Bone marrow (tissue), 2 donors: Measurements from ENCODE around the gene AJAP1.

Source experiments
- DNase-seq, 2 donors: peaks; one replicate each; lab custom pipeline; 2025; lab: John Stamatoyannopoulos, UW

Gene AJAP1

DNA sequence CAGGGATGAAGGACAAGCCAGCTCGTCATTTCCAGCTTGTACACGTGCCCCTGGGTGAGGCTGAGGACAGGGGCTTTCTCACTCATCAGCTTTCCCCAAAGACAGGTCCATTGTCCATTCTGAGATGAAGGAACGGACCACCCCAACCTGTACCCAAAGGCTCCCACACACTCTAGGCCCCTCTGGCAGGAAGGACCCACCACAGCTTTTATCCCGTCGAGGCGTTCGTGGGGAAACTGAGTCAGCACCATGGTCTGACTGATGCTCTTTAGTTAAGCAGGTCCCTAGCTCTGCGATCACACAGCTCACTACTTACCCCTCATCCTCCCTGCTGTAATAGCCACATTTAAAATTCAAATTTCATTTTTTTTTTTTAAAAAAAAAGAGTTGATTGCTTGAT lies 117.3 kb downstream of the AJAP1 start:
- no peak for DNase-seq

DNA sequence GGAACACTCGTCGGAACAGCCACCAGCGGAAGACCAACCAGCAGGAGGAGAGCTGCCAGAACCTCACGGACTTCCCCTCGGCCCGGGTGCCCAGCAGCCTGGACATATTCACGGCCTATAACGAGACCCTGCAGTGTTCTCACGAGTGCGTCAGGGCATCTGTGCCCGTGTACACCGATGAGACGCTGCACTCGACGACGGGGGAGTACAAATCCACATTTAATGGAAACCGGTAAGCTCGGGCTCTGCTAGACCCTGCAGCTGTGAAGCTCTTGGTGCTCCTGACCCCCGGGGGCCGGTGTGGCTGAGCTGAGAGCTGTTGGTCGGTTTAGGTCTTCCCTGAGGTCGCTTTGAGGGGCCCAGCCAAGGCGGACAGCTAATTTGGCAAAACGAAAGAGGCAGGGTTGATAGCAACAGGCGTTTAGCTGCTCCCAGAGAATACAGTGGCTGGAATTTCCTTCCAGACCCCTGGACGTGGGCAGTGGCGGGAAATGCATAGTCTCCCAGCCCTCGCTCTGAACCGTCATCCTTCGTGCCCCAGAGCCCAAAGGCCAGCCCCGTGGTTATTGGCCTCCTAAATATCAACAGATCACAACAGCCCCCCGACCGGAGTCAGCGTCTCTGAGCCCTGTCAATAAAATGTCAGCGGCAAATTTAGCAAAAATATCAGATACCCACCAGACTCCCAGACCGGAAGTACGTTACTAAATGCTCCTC lies 118.0 kb downstream of the AJAP1 start:
- DNase-seq = no peak

DNA sequence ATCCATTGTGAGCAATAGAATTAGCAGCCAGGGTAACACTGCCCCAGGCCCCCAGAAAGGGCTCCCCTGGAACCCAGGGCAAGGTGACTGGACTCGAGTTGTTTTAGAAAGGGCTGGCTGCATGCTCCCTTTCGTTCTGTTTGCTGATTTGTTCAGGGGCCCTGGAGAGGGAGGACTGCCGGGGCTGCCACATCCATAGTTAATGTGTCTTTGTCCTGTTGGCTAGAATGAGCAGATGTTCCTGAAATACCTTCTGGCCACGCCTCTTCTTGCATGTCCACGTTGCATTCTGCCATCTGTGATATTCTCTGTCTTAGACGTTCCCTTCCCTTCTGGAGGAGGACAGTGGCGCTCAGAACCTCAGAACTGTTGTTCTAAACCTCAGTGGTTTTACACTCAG lies 118.8 kb downstream of the AJAP1 start:
- DNase-seq = no peak

DNA sequence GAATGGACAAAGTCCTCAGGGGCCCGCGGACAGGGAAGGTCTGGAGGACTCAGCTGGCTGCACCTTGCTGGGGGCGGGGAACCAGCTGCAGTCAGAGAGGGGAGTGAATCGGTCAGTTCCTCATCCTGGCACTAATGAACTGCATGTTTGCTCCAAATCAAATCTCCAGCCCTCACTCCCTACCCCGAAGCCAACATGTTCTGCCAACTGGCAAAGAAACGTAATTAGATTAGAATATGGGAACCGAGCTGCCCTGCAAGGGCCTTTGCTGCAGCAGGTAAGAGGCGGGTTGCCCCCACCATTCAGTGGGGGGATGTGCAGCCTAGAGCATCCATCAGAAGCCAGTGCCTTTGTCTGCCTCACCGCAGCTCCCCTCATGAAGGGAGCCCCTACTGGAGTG lies 121.1 kb downstream of the AJAP1 start:
- DNase-seq = no peak

DNA sequence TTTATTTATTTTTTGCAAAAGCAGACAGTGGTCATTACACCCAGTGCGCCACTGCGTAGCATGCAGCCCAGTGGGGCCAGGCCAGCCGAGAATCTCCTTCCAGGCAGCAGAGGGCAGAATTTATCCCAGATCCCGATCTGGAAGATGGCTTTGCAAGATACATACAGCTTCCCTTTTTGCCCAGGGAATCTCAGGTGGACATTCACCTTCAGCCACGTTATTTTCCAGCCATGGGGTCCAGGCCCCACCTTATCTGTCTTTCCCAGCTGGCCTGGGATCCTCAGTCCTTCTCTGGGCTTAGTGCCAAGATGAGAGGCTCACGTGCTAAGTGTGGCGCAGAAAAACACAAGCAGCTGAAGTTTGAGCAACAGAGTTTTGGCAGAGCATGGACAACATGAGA lies 123.6 kb downstream of the AJAP1 start:
- no peak for DNase-seq

DNA sequence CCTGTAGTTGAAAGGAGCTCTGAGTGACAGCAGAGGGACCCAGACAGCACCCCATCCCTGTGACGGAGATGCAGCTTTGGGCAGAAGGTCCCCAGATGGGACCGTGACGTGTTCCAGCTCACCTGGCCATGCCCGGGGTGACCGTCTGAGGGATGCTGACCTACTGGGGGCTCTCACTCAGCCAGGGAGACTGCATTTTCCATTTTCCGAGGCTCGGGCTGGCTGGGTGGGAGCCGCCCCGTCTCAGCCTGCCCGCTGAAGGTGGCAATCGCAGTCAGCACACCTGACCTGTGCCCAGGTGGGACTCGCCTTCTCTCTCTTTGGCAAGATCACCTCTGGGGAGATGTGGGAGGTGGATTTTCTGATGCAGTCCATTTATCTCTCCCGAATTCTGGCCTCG lies 127.2 kb downstream of the AJAP1 start:
- DNase-seq = no peak

DNA sequence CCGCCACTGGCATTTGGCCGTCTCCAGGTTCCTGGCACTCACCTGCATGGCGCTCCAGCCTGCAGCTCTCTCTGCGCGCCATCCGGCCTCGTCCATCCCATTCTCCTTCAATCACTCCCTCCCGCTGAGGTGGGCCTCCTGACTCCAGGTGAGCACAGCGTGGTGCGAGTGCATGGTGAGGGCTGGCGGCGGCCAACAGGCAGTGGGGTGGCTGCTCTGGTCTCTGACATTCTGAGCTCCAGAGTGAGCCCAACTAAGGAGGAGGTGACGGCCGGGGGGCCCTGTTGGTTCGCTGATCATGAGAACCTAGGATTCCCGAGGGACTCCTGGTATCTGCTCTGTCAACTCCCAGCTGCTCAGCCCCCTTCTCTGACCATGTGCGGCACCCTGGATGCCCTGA lies 130.4 kb downstream of the AJAP1 start:
- DNase-seq = no peak

DNA sequence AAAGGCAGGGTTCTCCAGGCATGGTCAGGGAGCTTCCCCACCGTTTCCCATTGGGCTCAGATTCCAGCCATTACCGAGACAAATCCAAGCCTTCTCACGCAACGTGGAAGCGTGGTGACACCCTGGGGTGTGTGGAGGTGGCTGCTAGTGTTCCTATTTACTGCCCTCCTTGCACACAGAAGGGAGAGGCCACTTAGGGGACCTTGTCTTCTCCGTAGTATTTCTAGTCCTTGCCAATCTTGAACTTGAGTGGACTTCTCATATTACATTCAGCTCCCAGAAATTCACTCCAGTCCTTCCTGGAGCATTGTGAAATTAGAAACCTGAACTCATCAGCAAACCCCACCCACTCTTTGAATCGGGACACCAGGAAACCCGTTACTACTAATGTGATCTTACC lies 131.6 kb downstream of the AJAP1 start:
- DNase-seq = no peak

DNA sequence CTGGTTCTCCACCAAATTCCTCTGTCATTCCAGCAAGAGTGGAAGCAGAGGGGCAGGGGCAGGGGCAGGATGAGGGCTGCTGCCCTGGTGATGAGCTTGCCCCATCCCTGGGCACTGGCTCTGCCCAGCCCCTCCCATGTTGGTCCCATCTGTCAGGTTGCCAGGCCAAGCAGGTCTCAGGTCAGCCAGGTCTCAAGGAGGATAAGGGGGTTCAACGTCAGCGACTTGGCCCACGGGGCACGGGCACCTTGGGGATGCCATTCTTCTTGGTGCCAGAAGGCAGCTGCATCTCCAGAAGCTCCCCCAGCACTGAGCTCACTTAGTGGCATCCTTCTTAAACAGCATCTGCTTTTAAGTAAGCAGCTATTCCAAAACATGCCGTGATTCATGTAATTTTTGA lies 133.1 kb downstream of the AJAP1 start:
- no peak for DNase-seq

DNA sequence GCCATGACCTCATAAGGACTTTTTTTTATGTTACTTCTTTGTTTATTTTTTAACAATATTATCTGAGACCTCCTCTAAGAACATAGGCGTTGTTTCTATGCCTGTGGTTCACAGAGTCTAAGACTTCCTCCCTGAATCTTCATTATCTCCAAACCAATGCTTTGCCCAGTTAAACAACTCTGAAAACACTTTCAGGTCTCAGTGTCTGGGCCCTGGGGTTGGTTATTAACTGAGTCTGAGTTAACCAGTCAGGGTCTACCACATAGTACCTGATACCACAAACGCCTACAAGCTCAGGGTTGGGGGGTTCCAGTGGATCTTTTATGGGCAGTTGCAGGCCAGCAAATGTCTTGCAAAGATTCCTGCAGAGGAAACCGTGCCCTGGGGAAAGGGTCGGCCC lies 138.2 kb downstream of the AJAP1 start:
- DNase-seq = no peak

DNA sequence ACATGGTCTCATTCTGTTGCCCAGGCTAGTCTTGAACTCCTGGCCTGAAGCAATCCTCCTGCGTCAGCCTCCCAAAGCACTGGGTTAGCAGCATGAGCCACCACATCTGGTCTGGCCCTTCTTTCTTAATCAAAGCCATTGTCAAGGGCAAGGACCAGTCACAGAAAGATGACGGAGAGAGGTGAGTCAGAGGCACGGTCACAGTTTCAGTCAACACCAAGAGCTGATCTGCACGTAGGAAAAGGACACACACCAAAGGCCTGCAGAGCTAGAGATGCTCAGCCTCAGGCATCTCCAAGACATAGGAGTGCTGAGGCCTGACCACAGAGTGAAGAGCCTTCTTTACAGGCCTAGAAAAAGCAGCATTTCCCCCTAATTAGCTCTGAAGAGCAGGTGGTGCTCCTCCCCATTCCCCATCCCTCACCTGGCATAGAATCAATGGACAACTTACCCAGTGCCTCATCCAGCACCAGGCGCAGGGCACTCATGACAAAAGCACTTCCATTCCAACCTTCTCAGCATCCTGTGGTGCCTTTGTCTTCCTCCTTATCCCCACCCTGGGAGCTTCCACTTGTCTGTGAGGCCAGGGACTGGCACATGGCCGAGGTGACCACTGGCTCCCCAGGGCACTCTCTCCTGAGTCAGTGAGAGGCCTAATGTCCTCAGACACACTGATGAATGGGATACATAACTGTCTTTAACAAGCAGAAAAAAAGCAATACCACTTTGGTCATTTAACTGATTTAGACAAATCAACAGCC lies 139.8 kb downstream of the AJAP1 start:
- DNase-seq = no peak

DNA sequence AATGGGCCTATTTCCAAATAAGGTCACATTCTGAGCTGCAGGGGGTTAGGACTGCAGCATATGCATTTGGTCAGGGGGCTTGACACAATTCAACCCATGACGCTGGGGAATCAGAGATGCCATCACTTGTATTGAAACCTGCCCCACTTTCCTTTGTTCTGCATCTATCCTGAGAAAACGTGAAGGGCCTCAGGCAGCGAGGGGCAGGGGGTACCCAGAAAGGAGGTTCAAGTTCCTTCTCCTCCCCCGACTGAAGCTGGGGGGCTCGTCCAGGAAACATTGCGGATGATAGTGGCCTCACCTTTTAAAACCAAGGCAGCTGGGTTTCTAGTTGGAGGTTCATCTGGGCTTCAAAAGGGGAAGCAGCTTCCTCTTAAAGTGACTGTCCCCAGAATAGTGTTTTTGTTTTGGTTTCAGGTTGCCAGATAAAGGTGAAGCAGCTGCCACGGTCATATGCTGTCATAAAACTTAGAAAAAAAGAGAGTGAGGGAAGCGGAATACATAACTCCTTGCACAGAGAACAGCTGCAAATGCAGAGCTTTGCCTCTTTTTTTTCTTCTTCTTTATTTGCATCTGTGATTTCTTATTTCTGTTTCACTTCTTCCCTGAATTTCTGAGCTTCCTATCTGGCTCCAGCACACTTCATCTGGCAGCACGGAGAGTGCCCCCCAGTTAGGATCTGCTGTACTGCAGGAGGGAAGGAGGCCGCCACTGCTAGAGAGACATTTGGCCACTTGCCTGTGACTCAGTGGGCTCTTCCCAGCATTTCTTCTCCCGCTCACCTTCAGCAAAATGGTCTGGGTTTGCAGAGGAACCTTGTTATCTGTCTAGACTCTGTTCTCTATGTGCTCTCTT lies 142.0 kb downstream of the AJAP1 start:
- no peak for DNase-seq

DNA sequence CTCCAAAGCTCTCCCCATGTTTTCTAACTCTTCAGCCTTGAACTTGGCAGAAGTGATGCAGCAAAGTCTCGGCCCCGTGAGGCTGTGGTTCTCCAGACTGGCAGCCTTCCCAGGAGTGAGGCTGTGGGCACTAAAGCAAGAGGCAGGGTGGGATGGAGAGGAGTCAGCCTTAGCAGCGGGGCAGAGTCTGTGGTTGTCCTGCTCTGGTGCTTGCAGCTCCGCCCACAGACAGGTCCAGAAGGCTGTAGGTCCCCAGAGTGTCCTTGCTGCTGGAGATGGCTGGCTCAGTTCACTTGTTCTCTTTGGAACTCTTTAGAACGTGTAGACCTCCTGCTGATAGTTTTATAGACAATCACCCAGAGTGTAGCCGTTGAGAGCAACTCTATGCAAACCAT lies 142.6 kb downstream of the AJAP1 start:
- no peak for DNase-seq

DNA sequence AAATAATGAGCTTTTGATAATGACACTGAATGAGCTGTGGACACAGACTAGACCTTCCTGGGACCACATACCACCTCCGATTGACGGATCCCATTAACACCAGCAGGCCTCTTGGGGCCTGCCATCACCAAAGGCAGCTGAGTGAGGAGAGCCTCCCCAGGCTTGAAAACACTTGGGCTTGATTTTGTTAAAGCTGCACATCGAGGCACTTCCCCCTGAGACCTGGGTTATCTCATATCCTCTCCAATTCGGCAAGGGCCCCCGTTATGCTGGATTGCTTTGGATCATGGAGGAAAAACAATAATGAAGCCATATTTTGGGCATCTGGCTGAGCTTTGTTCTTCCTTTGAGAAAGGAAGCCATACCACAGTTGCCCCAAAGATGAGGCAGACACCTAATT lies 143.0 kb downstream of the AJAP1 start:
- no peak for DNase-seq

DNA sequence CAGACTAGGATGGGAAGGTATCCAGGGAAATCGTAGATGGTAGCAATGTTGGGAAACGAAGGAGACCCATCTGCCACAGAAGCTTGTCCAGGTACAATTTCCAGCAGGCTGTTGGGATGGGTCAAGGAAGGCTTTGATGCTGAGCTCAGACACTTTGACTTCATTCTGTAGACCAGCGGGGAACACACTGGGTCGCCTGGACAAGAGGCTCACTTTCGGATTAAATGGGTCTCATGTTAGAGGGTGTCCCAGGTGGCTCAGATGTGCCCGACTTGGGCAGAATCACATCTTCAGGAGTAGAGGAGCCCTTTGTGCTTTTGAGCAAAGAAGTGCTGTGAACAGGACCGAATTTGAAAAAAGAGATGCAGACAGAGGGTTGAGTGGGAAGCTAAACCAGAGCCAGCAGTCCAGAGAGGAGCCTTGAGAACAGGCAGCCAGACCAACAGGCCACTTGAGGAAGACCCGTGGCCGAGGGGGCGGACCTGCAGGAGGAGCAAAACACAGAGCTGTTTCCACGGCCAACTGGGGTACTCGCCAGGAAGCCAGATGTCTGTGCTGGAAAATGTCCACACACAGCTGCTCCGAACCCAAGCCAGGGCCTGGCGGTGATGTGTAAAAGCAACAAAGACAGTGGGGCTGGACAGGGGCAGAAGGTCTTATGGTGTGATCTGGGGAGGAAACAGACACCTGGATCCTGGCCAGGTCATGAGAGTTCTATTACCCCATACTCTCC lies 146.9 kb downstream of the AJAP1 start:
- DNase-seq = no peak

DNA sequence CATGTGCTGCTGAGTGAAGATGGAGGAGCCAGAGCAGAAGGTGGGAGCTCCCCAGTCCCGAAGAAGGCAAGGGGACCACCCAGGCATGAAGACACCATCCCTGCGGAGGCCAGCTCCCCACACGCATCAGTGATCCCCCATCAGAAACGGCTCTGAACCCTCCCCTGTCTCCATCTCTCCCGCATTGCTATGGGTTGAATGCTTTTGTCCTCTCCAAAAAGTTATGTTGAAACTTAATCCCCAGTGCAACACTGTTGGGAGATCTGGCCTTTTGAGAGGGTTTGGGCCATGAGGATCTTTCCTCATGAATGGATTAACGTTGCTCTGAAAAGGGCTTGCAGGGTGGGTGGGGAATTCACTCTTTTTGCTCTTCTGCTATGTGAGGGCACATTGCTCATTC lies 147.6 kb downstream of the AJAP1 start:
- no peak for DNase-seq

DNA sequence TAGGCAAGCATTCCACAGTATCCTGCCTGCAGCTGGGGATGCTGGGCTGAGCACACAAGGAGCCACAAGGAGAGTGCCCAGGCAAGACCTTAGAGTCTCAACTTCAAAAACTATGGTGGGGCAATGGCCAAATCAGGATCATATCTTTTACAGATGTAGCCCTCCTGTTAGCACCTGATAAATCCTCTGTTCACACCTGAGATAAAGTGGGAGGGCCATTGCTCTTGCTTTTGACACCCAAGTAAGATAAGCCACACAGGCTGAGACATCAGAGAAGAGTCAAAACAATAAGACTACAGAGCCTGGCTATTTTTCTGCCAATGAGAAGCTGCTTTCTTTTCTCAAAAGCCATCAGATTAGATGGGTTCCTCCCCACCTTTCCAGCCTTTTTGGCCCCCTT lies 148.9 kb downstream of the AJAP1 start:
- DNase-seq = no peak

DNA sequence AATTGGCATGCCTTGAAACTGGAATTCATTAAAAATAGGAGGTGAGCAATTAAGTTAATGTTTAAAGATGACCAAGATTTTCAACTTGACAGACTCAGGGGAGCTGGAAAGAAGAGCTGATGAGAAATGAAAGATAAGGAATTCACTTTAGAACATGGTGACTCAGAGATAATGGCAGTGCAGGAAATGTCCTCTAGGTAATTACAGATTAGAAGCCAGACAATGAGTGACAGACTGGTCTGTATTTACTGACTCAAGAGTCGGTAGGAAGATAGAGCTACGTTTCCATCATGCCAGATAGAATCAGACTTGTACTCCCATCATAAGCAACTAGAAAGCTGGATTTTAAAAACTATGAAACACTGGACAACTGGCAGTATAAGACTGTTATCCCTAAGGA lies 151.6 kb downstream of the AJAP1 start:
- no peak for DNase-seq

DNA sequence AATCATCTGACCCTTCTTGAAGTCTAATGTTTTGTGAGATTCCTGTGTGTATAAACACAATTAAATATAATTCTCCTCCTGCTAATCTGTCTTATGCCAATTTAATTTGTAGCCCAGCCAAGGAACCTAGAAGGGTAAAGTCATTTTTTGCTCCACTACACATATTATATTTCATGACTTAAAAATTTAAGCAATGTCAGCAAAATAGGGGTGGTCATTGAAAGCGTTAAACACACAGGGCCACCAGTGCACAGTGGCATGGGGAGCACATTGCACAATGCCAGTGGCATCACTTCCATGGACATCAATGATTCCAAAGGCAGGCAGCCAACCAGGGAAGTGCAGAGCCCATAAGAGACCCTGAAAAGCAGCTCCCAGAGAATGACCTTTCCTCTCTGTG lies 166.1 kb downstream of the AJAP1 start:
- no peak for DNase-seq

DNA sequence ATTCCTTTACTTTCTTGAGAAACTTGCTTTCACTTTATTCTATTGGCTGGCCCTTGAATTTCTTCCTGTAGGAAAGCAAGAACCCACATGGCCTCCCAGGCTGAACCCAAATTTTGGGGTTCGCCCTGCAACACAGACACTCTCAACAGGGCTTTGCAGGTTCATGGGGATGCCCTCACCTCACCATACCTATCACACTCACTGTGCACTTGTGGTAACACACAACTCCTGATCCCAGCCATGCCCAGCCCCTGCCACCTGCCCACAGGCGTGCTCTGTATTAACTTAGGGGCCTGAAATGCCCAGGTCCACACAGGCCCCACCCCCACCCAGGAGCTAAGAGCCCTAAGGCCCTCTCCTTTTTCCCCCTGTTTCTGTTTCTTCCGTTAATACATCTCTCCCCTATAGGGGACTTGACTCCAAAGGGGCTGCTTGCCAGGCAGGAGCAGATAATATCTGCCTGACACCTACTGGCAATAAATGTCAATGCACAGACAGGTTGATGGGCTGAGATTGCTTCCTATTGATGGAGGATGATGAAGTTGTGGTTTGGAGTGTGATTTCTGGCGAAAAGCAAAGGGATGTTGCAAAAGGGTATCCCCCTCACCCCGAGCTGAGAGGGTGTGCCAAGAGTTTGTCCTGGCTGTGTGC lies 171.5 kb downstream of the AJAP1 start:
- no peak for DNase-seq

DNA sequence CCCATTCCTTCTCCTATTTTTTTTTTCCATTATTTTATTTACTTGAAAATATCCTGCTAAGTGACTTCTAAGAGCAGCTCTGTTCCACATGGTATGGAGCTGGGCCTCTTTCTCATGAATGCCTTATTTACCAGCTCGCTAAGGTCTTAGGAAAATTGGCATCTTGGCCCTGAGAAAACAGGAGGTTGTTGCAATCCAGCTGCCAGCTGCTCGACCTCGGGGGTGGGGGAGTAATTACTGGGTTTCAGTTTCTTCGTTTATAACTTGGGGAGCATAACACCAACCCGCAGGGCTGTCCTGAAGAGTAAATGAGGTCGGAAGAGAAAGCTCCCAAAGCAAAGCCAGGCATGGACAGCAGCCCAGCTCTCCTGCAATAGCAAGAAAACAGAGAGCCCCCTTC lies 176.3 kb downstream of the AJAP1 start:
- DNase-seq = no peak

DNA sequence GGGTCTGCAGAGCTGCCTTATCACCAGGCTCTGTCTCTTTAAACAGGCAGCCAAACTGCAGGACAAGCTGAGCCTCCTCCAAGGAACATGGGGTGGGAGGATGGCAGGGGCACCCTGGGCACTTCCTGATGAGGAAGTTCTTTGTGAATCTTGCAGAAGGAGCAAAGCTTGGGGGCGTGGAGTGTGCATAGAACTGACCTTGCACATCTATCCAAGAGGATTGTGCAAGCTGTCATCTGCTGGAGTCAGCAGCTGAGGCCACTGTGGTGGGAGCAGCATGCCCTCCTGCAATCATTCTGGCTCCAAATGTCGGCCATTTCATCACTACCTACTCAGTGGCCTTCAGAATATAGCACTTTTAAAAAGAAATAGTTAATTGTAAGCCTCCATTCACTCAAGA lies 182.2 kb downstream of the AJAP1 start:
- no peak for DNase-seq
